OCI-LY1 (cell line): ENCODE results near the gene TTLL5.

Experiments
- EZH2 ChIP-seq: fragments of 200-600 bp; sonication (generic), shearing (Covaris generic); IDR thresholded peaks from 2 replicates; pipeline ENCODE4 v1.8.0; 2017; ENCODE audit warnings: borderline replicate concordance, mixed run types, mild to moderate bottlenecking, antibody characterized with exemption, low read length, moderate library complexity, mixed read lengths
- TF ChIP-seq, protein P1 (sequence below): fragments of 200-600 bp; sonication (generic), shearing (Covaris generic); IDR thresholded peaks from 2 replicates; pipeline ENCODE4 v1.5.1; 2017; ENCODE audit warnings: mild to moderate bottlenecking, antibody characterized with exemption, low read length, moderate library complexity, mixed read lengths

DNA sequence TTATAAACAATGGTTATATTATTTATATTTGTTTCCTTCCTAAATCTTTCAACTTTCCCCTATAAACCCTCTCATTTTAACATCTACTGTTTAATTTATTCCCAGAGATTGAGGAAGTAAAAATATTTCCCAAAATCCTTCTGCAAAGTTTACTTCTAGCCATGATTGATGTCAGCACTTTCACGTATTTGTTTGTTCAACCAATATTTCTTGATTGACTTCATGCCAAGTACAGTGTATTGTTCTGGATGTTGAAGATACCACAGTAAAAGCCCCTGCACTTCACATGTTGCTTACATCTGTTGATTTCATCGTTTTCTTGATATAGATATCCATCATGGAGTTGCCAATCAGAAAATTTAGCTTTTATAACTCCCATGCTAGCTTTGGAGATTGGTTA is 81.8 kb downstream of the TTLL5 start:
- TF ChIP-seq, protein P1, sequence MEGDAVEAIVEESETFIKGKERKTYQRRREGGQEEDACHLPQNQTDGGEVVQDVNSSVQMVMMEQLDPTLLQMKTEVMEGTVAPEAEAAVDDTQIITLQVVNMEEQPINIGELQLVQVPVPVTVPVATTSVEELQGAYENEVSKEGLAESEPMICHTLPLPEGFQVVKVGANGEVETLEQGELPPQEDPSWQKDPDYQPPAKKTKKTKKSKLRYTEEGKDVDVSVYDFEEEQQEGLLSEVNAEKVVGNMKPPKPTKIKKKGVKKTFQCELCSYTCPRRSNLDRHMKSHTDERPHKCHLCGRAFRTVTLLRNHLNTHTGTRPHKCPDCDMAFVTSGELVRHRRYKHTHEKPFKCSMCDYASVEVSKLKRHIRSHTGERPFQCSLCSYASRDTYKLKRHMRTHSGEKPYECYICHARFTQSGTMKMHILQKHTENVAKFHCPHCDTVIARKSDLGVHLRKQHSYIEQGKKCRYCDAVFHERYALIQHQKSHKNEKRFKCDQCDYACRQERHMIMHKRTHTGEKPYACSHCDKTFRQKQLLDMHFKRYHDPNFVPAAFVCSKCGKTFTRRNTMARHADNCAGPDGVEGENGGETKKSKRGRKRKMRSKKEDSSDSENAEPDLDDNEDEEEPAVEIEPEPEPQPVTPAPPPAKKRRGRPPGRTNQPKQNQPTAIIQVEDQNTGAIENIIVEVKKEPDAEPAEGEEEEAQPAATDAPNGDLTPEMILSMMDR = no peak
- no peak for TF ChIP-seq EZH2
